ENCODE results near the gene DZIP3.

DNA sequence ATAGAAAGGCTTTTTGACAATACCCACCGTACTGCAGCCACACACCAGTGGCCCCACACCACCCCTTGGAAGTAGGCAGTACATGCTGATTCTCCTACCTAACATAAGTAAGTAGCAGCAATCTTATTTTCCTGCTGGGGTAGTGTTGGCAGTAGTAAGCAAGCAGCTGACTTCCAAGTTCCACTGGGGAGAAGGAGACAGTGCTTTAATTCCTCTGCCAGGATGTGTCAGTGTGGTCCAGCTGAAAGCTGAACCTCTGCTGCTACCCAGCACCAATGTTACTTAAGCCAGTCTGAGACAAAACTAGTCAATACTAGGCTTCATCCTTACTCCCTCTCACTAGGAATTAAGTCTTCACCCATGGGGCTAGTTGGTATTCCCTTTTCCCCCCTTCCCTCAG is 74.7 kb downstream of the DZIP3 start:
- TF ChIP-seq NFE2L1 (CRISPR knock-in tag; IDR thresholded peaks at IDR 0.05) (no peak), CREB1 (CRISPR knock-in tag; IDR thresholded peaks at IDR 0.05) (no peak), ZNF416 (CRISPR knock-in tag; IDR thresholded peaks at IDR 0.05) (no peak), ETV6 (CRISPR knock-in tag; IDR thresholded peaks at IDR 0.05) (no peak)
- TF ChIP-seq, protein P1, sequence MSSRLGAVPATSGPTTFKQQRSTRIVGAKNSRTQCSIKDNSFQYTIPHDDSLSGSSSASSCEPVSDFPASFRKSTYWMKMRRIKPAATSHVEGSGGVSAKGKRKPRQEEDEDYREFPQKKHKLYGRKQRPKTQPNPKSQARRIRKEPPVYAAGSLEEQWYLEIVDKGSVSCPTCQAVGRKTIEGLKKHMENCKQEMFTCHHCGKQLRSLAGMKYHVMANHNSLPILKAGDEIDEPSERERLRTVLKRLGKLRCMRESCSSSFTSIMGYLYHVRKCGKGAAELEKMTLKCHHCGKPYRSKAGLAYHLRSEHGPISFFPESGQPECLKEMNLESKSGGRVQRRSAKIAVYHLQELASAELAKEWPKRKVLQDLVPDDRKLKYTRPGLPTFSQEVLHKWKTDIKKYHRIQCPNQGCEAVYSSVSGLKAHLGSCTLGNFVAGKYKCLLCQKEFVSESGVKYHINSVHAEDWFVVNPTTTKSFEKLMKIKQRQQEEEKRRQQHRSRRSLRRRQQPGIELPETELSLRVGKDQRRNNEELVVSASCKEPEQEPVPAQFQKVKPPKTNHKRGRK (CRISPR knock-in tag; IDR thresholded peaks at IDR 0.05; ENCODE audit: borderline replicate concordance): no peak
- TF ChIP-seq, protein P2, sequence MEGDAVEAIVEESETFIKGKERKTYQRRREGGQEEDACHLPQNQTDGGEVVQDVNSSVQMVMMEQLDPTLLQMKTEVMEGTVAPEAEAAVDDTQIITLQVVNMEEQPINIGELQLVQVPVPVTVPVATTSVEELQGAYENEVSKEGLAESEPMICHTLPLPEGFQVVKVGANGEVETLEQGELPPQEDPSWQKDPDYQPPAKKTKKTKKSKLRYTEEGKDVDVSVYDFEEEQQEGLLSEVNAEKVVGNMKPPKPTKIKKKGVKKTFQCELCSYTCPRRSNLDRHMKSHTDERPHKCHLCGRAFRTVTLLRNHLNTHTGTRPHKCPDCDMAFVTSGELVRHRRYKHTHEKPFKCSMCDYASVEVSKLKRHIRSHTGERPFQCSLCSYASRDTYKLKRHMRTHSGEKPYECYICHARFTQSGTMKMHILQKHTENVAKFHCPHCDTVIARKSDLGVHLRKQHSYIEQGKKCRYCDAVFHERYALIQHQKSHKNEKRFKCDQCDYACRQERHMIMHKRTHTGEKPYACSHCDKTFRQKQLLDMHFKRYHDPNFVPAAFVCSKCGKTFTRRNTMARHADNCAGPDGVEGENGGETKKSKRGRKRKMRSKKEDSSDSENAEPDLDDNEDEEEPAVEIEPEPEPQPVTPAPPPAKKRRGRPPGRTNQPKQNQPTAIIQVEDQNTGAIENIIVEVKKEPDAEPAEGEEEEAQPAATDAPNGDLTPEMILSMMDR (IDR thresholded peaks at IDR 0.05): no peak
- TF ChIP-seq, protein P3, sequence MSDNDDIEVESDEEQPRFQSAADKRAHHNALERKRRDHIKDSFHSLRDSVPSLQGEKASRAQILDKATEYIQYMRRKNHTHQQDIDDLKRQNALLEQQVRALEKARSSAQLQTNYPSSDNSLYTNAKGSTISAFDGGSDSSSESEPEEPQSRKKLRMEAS (CRISPR knock-in tag; IDR thresholded peaks at IDR 0.05): no peak
- TF ChIP-seq, protein P4, sequence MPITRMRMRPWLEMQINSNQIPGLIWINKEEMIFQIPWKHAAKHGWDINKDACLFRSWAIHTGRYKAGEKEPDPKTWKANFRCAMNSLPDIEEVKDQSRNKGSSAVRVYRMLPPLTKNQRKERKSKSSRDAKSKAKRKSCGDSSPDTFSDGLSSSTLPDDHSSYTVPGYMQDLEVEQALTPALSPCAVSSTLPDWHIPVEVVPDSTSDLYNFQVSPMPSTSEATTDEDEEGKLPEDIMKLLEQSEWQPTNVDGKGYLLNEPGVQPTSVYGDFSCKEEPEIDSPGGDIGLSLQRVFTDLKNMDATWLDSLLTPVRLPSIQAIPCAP (CRISPR knock-in tag; IDR thresholded peaks at IDR 0.05): no peak

All from WTC11 (cell line).